ENCODE data around the gene PLCB4.

PLCB4 gene

GRCh38 chr20:9061434-9061833 is 7.5 kb upstream of the PLCB4 start:
- Histone ChIP-seq H3K9me3 (ENCODE audit: control insufficient read depth, insufficient read depth, low read depth, low read length) (no peaks in the 10 kb centered on the region), H3K36me3 (ENCODE audit: control insufficient read depth in 2 of 2, insufficient read depth in 1 of 2, low read length in 2 of 2) (no peaks in the 10 kb centered on the region), H3K4me1 (ENCODE audit: control insufficient read depth, insufficient read depth, low read length) (no peaks in the 10 kb centered on the region), H3K27ac (ENCODE audit: extremely low read depth, low read depth, low read length) (no peak overlapping the region), H3K4me3 (ENCODE audit: low read depth, low read length) (no peak overlapping the region)
- TF ChIP-seq ZSCAN16 (tag by site-specific recombination; IDR thresholded peaks at IDR 0.05) (no peak), RBAK (tag by site-specific recombination; IDR thresholded peaks at IDR 0.05) (no peak)
- TF ChIP-seq, protein P1, sequence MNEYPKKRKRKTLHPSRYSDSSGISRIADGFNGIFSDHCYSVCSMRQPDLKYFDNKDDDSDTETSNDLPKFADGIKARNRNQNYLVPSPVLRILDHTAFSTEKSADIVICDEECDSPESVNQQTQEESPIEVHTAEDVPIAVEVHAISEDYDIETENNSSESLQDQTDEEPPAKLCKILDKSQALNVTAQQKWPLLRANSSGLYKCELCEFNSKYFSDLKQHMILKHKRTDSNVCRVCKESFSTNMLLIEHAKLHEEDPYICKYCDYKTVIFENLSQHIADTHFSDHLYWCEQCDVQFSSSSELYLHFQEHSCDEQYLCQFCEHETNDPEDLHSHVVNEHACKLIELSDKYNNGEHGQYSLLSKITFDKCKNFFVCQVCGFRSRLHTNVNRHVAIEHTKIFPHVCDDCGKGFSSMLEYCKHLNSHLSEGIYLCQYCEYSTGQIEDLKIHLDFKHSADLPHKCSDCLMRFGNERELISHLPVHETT (tag by site-specific recombination; IDR thresholded peaks at IDR 0.05), result no peak
- POLR2A ChIA-PET, result no interaction called here
- CTCF ChIA-PET, result no interaction called here

GRCh38 chr20:9062066-9062465 is 6.8 kb upstream of the PLCB4 start:
- H3K27ac ChIP-seq (ENCODE audit: extremely low read depth, low read depth, low read length), result no peak overlapping the region
- H3K4me1 ChIP-seq (ENCODE audit: control insufficient read depth, insufficient read depth, low read length), result no peaks in the 10 kb centered on the region
- no peaks in the 10 kb centered on the region for H3K36me3 ChIP-seq (ENCODE audit: control insufficient read depth in 2 of 2, insufficient read depth in 1 of 2, low read length in 2 of 2)
- CTCF ChIA-PET, result interaction anchor here (0.6 kb wide), 1 partner anchor 258 kb away, joined by 3 read pairs; no protein-coding TSS in a partner anchor
- no peaks in the 10 kb centered on the region for H3K9me3 ChIP-seq (ENCODE audit: control insufficient read depth, insufficient read depth, low read depth, low read length)
- no peak overlapping the region for H3K4me3 ChIP-seq (ENCODE audit: low read depth, low read length)
- no peak for TF ChIP-seq ZNF626 (tag by site-specific recombination; IDR thresholded peaks at IDR 0.05)
- no peak for TF ChIP-seq YY2 (tag by site-specific recombination; IDR thresholded peaks at IDR 0.05)
- TF ChIP-seq ZNF221 (tag by site-specific recombination; IDR thresholded peaks at IDR 0.05; ENCODE audit: borderline replicate concordance), result no peak
- TF ChIP-seq GLIS1 (tag by site-specific recombination; IDR thresholded peaks at IDR 0.05), result no peak
- TF ChIP-seq ZNF366 (tag by site-specific recombination; conservative IDR thresholded peaks at IDR 0.05), result no peak
- no peak for TF ChIP-seq ZNF658 (tag by site-specific recombination; IDR thresholded peaks at IDR 0.05)
- TF ChIP-seq SP2 (tag by site-specific recombination; IDR thresholded peaks at IDR 0.05), result no peak
- no peak for TF ChIP-seq ZNF2 (tag by site-specific recombination; IDR thresholded peaks at IDR 0.05)
- TF ChIP-seq ZNF214 (tag by site-specific recombination; IDR thresholded peaks at IDR 0.05; ENCODE audit: borderline replicate concordance), result no peak
- no peak for TF ChIP-seq MYNN (tag by site-specific recombination; IDR thresholded peaks at IDR 0.05; ENCODE audit: borderline replicate concordance)
- no peak for TF ChIP-seq ZNF776 (tag by site-specific recombination; IDR thresholded peaks at IDR 0.05; ENCODE audit: borderline replicate concordance)
- TF ChIP-seq, protein P1 (tag by site-specific recombination; IDR thresholded peaks at IDR 0.05), result no peak
- TF ChIP-seq ZNF623 (tag by site-specific recombination; IDR thresholded peaks at IDR 0.05), result no peak
- TF ChIP-seq ZNF292 (tag by site-specific recombination; IDR thresholded peaks at IDR 0.05; ENCODE audit: borderline replicate concordance, low read depth), result no peak
- no peak for TF ChIP-seq ZNF274 (IDR thresholded peaks at IDR 0.05; ENCODE audit: low read length)
- TF ChIP-seq ZNF274 (tag by site-specific recombination; IDR thresholded peaks at IDR 0.05; ENCODE audit: borderline replicate concordance), result no peak
- no peak for TF ChIP-seq ZNF140 (tag by site-specific recombination; IDR thresholded peaks at IDR 0.05)
- POLR2A ChIA-PET, result no interaction called here

DNA sequence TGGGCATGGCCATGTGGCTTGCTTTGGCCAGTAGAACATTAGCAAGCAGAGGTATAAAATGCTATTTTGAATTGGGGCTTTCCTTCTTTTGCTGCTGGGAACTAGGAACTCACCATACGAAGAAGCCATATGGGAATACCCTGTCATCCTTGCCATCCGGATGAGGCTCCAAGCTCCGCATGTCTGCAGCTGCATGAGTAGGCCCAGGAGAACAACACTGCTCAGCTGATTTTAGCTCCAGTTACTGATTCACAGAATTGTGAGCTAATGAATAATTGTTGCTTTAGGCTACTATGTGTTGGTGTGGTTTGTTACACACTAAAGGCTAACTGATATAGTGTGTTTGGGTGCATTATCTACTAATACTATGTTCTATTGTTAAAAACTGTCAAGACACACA is 2.7 kb upstream of the PLCB4 start:
- Histone ChIP-seq H3K9me3 (ENCODE audit: control insufficient read depth, insufficient read depth, low read depth, low read length) (no peaks in the 10 kb centered on the region), H3K4me3 (ENCODE audit: low read depth, low read length) (no peak overlapping the region), H3K27ac (ENCODE audit: extremely low read depth, low read depth, low read length) (no peak overlapping the region), H3K4me1 (ENCODE audit: control insufficient read depth, insufficient read depth, low read length) (peaks cover 9% of the 10 kb centered on the region), H3K36me3 (ENCODE audit: control insufficient read depth in 2 of 2, insufficient read depth in 1 of 2, low read length in 2 of 2) (no peaks in the 10 kb centered on the region)
- TF ChIP-seq ZSCAN23 (tag by site-specific recombination; IDR thresholded peaks at IDR 0.05) (no peak), ZFP41 (tag by site-specific recombination; IDR thresholded peaks at IDR 0.05; ENCODE audit: borderline replicate concordance) (no peak), TCF7L2 (IDR thresholded peaks at IDR 0.05; ENCODE audit: borderline replicate concordance, low read depth, low read length) (no peak)
- TF ChIP-seq, protein P2, sequence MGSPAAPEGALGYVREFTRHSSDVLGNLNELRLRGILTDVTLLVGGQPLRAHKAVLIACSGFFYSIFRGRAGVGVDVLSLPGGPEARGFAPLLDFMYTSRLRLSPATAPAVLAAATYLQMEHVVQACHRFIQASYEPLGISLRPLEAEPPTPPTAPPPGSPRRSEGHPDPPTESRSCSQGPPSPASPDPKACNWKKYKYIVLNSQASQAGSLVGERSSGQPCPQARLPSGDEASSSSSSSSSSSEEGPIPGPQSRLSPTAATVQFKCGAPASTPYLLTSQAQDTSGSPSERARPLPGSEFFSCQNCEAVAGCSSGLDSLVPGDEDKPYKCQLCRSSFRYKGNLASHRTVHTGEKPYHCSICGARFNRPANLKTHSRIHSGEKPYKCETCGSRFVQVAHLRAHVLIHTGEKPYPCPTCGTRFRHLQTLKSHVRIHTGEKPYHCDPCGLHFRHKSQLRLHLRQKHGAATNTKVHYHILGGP (tag by site-specific recombination; IDR thresholded peaks at IDR 0.05), result no peak
- POLR2A ChIA-PET, result interaction anchor here (0.7 kb wide), 1 partner anchor 177 kb away, joined by 3 read pairs; no protein-coding TSS in a partner anchor
- CTCF ChIA-PET, result interaction anchor here (0.5 to 0.7 kb wide), 3 partner anchors 36 to 1184 kb away, joined by 3 to 4 read pairs (median 3); no protein-coding TSS in a partner anchor

Measured in HEK293 (cell line).